Measurements from ENCODE around the gene CDH11. TPM values are rescaled to one million over a fixed set of nuclear protein-coding genes. Genes with fewer than 3 reads are reported as not detected.

The CDH11 gene
- total RNA-seq, 4 donors from 2014 or later: 4.0 to 14.2 (median 8.6) TPM

DNA sequence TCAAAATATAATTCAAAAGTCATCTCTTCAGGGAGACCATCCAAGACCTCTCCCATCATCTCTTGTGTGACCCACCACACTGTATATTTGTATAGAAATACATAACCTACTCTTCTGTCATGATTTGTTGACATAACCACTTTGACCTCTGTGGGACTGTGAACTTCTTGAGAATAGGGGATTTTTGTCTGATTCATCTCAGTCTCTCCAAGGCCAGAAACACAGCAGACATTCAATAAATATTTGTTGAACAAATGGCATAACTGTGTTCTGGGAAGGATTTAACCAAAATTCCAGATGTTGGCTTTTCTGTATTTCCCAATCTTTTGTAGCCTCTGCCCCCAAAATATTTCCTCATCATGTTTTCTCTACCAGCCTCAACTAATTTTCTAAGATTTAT lies 169.7 kb downstream of the CDH11 start:
- TF ChIP-seq, protein P1, sequence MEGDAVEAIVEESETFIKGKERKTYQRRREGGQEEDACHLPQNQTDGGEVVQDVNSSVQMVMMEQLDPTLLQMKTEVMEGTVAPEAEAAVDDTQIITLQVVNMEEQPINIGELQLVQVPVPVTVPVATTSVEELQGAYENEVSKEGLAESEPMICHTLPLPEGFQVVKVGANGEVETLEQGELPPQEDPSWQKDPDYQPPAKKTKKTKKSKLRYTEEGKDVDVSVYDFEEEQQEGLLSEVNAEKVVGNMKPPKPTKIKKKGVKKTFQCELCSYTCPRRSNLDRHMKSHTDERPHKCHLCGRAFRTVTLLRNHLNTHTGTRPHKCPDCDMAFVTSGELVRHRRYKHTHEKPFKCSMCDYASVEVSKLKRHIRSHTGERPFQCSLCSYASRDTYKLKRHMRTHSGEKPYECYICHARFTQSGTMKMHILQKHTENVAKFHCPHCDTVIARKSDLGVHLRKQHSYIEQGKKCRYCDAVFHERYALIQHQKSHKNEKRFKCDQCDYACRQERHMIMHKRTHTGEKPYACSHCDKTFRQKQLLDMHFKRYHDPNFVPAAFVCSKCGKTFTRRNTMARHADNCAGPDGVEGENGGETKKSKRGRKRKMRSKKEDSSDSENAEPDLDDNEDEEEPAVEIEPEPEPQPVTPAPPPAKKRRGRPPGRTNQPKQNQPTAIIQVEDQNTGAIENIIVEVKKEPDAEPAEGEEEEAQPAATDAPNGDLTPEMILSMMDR (IDR thresholded peaks at IDR 0.05 in 4 of 5, conservative IDR thresholded peaks at IDR 0.05 in 1 of 5): no peak
- no peak for TF ChIP-seq POLR2A (IDR thresholded peaks at IDR 0.05)
- intact Hi-C loops (cut with DNase I; ENCODE audit: low total_unique reads): no loop called here
- no peaks in the 10 kb centered on the region for H3K27me3 ChIP-seq
- no peak overlapping the region for H3K4me3 ChIP-seq
- ATAC-seq: no peak
- H3K9me3 ChIP-seq: no peaks in the 10 kb centered on the region
- no peak for DNase-seq
- H3K27ac ChIP-seq: no peak overlapping the region
- no peaks in the 10 kb centered on the region for H3K36me3 ChIP-seq
- no peaks in the 10 kb centered on the region for H3K4me1 ChIP-seq
- in situ Hi-C loops (cut with MboI; ENCODE audit: low sequenced_read_pairs in 4 of 4): no loop called here

- no peak overlapping the region for H3K4me3 ChIP-seq
- DNase-seq: no peak
- H3K9me3 ChIP-seq: no peaks in the 10 kb centered on the region
- in situ Hi-C loops (cut with MboI; ENCODE audit: low sequenced_read_pairs in 4 of 4) (no loop called here), intact Hi-C loops (cut with DNase I; ENCODE audit: low total_unique reads) (no loop called here)
- H3K4me1 ChIP-seq: no peaks in the 10 kb centered on the region
- H3K27ac ChIP-seq: no peak overlapping the region
- no peaks in the 10 kb centered on the region for H3K36me3 ChIP-seq
- ATAC-seq: no peak
- no peak for TF ChIP-seq POLR2A (IDR thresholded peaks at IDR 0.05)
- TF ChIP-seq, protein P1 (IDR thresholded peaks at IDR 0.05 in 4 of 5, conservative IDR thresholded peaks at IDR 0.05 in 1 of 5): no peak
- no peaks in the 10 kb centered on the region for H3K27me3 ChIP-seq
Observed at GRCh38 chr16:64951193-64951592, 170.7 kb downstream of the CDH11 start.

DNA sequence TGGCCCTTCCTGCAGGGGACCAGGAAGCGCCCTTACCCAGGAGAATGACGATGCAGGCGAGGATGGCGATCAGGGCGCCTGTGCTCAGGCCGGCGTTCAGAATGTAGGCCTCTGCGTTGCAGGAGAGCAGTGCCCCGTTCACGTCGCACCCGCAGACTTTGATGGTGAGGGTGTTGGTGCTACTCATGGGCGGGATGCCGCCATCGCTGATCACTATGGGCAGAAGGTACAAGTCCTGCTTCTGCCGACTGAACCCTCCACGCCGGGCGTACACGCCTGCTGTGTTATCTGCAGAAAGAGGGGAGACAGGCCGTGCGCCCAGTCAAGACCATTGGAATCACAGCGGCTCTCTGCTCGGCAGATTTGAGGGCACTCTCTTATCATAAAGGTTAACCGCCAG lies 171.1 kb downstream of the CDH11 start:
- DNase-seq (no peak), ATAC-seq (no peak)
- Histone ChIP-seq H3K36me3 (no peaks in the 10 kb centered on the region), H3K4me3 (no peak overlapping the region), H3K4me1 (no peaks in the 10 kb centered on the region), H3K9me3 (no peaks in the 10 kb centered on the region), H3K27me3 (no peaks in the 10 kb centered on the region), H3K27ac (no peak overlapping the region)
- in situ Hi-C loops (cut with MboI; ENCODE audit: low sequenced_read_pairs in 4 of 4) (no loop called here), intact Hi-C loops (cut with DNase I; ENCODE audit: low total_unique reads) (no loop called here)
- TF ChIP-seq, protein P1 (IDR thresholded peaks at IDR 0.05 in 4 of 5, conservative IDR thresholded peaks at IDR 0.05 in 1 of 5): no peak
- no peak for TF ChIP-seq POLR2A (IDR thresholded peaks at IDR 0.05)

DNA sequence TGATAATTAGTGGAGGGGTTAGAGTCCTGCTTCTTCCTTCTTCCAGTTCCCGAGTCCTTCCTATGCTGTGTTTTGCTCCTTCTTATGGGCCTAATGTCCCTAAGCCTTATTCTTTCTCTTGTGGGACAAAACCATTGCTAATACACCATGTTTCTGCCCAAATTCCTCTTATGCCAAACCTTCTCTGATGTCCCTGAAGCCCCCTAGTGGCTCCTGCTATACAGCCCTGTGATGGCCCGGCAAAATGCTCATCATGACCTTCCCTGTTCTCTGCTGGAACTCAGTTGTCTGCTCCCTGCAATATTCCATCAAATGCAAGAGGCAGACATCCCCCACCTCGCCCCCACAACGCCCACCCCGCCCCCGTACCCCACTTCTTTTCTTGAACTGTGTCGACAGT lies 171.6 kb downstream of the CDH11 start:
- Histone ChIP-seq H3K9me3 (no peaks in the 10 kb centered on the region), H3K27me3 (no peaks in the 10 kb centered on the region), H3K27ac (no peak overlapping the region), H3K4me1 (no peaks in the 10 kb centered on the region), H3K4me3 (no peak overlapping the region), H3K36me3 (no peaks in the 10 kb centered on the region)
- intact Hi-C loops (cut with DNase I; ENCODE audit: low total_unique reads): no loop called here
- ATAC-seq (no peak), DNase-seq (no peak)
- TF ChIP-seq POLR2A (IDR thresholded peaks at IDR 0.05): no peak
- TF ChIP-seq, protein P1 (IDR thresholded peaks at IDR 0.05 in 4 of 5, conservative IDR thresholded peaks at IDR 0.05 in 1 of 5): no peak
- in situ Hi-C loops (cut with MboI; ENCODE audit: low sequenced_read_pairs in 4 of 4): no loop called here

- Histone ChIP-seq H3K9me3 (no peaks in the 10 kb centered on the region), H3K4me1 (no peaks in the 10 kb centered on the region), H3K27me3 (no peaks in the 10 kb centered on the region), H3K36me3 (no peaks in the 10 kb centered on the region), H3K27ac (no peak overlapping the region), H3K4me3 (no peak overlapping the region)
- TF ChIP-seq, protein P1 (IDR thresholded peaks at IDR 0.05 in 4 of 5, conservative IDR thresholded peaks at IDR 0.05 in 1 of 5): no peak
- no peak for TF ChIP-seq POLR2A (IDR thresholded peaks at IDR 0.05)
- no peak for ATAC-seq
- no peak for DNase-seq
- in situ Hi-C loops (cut with MboI; ENCODE audit: low sequenced_read_pairs in 4 of 4): no loop called here
- intact Hi-C loops (cut with DNase I; ENCODE audit: low total_unique reads): no loop called here
Observed at GRCh38 chr16:64948056-64948455, 173.8 kb downstream of the CDH11 start.

Measured in gastrocnemius medialis (tissue), 4 donors.